ENCODE measurements around the gene ATOSB. TPM values are rescaled to one million over a fixed set of nuclear protein-coding genes. Genes with fewer than 3 reads are reported as not detected.

The ATOSB gene
- total and polyA plus RNA-seq, 2 of the 8 experiments (the other 6 are each of a cell fraction or from before 2014, with no cell fraction given): 6.9 to 10.4 TPM

DNA sequence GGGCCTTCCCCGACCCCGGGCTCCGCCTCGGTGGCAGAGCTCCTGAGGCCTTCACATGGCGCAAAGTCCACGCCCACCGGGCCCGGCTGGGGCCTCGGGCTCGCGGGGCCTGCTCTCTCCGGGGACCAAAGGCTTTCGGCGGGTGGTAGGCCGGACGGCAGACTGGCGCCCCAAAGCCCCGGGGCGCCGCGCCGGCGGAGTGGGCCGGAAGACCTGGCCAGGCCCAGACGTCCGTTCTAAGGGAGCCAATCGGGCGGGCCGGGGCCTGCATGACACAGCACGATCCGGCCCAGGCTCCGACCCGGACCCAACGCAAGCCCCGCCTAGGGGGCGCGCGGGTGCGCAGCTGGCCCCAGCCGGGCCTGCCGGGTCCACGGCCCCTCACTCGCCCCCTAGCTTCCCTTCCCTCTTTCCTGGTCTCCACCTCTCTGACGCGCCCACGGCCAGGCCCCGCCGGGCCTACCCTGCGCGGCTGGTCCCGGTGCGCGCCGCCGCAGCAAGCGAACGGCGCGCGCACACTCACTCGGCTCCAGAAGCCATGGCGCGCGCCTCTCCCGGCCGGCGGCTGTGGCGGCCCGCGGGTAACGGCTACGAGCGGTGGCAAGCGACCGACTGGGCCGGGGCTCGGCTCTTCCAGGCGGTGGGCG is 43.7 kb downstream of the ATOSB start (continued):
- TF ChIP-seq, protein P1, sequence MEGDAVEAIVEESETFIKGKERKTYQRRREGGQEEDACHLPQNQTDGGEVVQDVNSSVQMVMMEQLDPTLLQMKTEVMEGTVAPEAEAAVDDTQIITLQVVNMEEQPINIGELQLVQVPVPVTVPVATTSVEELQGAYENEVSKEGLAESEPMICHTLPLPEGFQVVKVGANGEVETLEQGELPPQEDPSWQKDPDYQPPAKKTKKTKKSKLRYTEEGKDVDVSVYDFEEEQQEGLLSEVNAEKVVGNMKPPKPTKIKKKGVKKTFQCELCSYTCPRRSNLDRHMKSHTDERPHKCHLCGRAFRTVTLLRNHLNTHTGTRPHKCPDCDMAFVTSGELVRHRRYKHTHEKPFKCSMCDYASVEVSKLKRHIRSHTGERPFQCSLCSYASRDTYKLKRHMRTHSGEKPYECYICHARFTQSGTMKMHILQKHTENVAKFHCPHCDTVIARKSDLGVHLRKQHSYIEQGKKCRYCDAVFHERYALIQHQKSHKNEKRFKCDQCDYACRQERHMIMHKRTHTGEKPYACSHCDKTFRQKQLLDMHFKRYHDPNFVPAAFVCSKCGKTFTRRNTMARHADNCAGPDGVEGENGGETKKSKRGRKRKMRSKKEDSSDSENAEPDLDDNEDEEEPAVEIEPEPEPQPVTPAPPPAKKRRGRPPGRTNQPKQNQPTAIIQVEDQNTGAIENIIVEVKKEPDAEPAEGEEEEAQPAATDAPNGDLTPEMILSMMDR (IDR thresholded peaks at IDR 0.05; ENCODE audit: control extremely low read depth in 1 of 3, insufficient read depth in 1 of 3, low read depth in 1 of 3, low read length in 3 of 3): peak; percentile 26 to 48 (median 45); a peak in 3 of 4 replicates
- no peak for TF ChIP-seq GTF2F1 (IDR thresholded peaks at IDR 0.05; ENCODE audit: borderline replicate concordance, low read depth, low read length)
- peak; percentile 78; the same call in 1 of the 2 replicates for TF ChIP-seq SP1 (IDR thresholded peaks at IDR 0.05; ENCODE audit: low read depth, low read length)
- TF ChIP-seq MAFK (IDR thresholded peaks at IDR 0.05; ENCODE audit: low read depth, low read length): peak; percentile 79; the same call in 1 of the 2 replicates
- no peak for TF ChIP-seq SP2 (IDR thresholded peaks at IDR 0.05; ENCODE audit: low read length)
- peak; percentile 91 for TF ChIP-seq BACH1 (IDR thresholded peaks at IDR 0.05; ENCODE audit: low read length)
- TF ChIP-seq CTBP2 (IDR thresholded peaks at IDR 0.05; ENCODE audit: borderline replicate concordance, insufficient read depth, insufficient read length, low read length): no peak
- no peak for TF ChIP-seq CEBPB (IDR thresholded peaks at IDR 0.05; ENCODE audit: low read depth, low read length)
- TF ChIP-seq POU5F1 (IDR thresholded peaks at IDR 0.05; ENCODE audit: low read depth, low read length): no peak
- TF ChIP-seq CBX8 (IDR thresholded peaks at IDR 0.05; ENCODE audit: borderline replicate concordance, low read depth, low read length): no peak
- TF ChIP-seq TBP (IDR thresholded peaks at IDR 0.05; ENCODE audit: low read depth, low read length): no peak
- no peak for TF ChIP-seq SUZ12 (IDR thresholded peaks at IDR 0.05; ENCODE audit: low read length)
- no peak for TF ChIP-seq RXRA (IDR thresholded peaks at IDR 0.05; ENCODE audit: insufficient read depth, low read depth, low read length)
- peak; percentile 54 for TF ChIP-seq CREB1 (IDR thresholded peaks at IDR 0.05)

All from H1 (cell line).